B cell (primary cell): ENCODE results near the gene KIN. TPM values are rescaled to one million over a fixed set of nuclear protein-coding genes. Genes with fewer than 3 reads are reported as not detected.

Experiments
- ATAC-seq: fragments of 200-7000 bp; cut with Tn5 transposase; one replicate; pipeline ENCODE4 v1.10.0; 2021; ENCODE audit warnings: low read depth, mild to moderate bottlenecking, moderate number of reproducible peaks, moderate library complexity
- CTCF ChIA-PET: fragments of 350-600 bp; sonication (Branson Sonifier 250); formaldehyde crosslinking; loops from one replicate; lab custom pipeline; 2021; ENCODE audit warnings: antibody characterized with exemption, inconsistent platforms; lab: Charles Lee
- POLR2A ChIA-PET: fragments of 350-600 bp; sonication (Branson Sonifier 250); formaldehyde crosslinking; loops from one replicate; lab custom pipeline; 2021; ENCODE audit warnings: antibody characterized with exemption; lab: Charles Lee
- DNase-seq: peaks from one replicate; pipeline ENCODE4 v3.0.0; 2013
- H2AFZ ChIP-seq: 2 replicates; pipeline ENCODE4 v1.6.1; 2012; ENCODE audit warnings: mild to moderate bottlenecking, low read depth, low read length; ENCODE audit not compliant: insufficient read depth, poor library complexity, severe bottlenecking
- H3K27ac ChIP-seq, 2 donors: 1 replicate in 1 of 2; 2 replicates in 1 of 2; pipeline ENCODE4 v1.5.1; 2012 to 2013; ENCODE audit warnings: low read length in 2 of 2, mild to moderate bottlenecking in 2 of 2, moderate library complexity in 1 of 2
- H3K27me3 ChIP-seq, 4 experiments: fragments of 200-600 bp in 1 of 4; sonication (generic) in 1 of 4; replicated peaks in 1 of 4; 1 replicate in 2 of 4; 2 replicates in 2 of 4; pipeline versions ENCODE4 v1.6.1 to v1.7.0; 2013 to 2016; ENCODE audit warnings: low read length in 3 of 4, mild to moderate bottlenecking in 2 of 4, mixed read lengths in 1 of 4, moderate library complexity in 1 of 4; ENCODE audit not compliant: insufficient read depth in 4 of 4, control insufficient read depth in 3 of 4; ENCODE audit errors: control extremely low read depth in 1 of 4
- H3K36me3 ChIP-seq, 2 experiments: replicated peaks in 1 of 2; 1 replicate in 1 of 2; 2 replicates in 1 of 2; pipeline versions ENCODE4 v1.6.1 to v1.7.1; 2013; ENCODE audit warnings: low read length in 1 of 2; ENCODE audit not compliant: insufficient read depth in 2 of 2, control insufficient read depth in 1 of 2; ENCODE audit errors: control extremely low read depth in 1 of 2, extremely low read depth in 1 of 2
- H3K4me1 ChIP-seq, 2 donors: fragments of 200-600 bp in 1 of 2; sonication (generic) in 1 of 2; 1 replicate in 1 of 2; 2 replicates in 1 of 2; pipeline versions ENCODE4 v1.5.1 to v1.6.1; 2013 to 2017; ENCODE audit warnings: low read length in 2 of 2; ENCODE audit not compliant: control insufficient read depth in 2 of 2, insufficient read depth in 2 of 2
- H3K4me2 ChIP-seq: replicated peaks from 2 replicates; pipeline ENCODE3; 2012; ENCODE audit warnings: mild to moderate bottlenecking, low read depth, low read length; ENCODE audit not compliant: poor library complexity, severe bottlenecking
- H3K4me3 ChIP-seq, 5 experiments: fragments of 200-600 bp in 1 of 5; sonication (generic) in 1 of 5; 1 replicate in 3 of 5; 2 replicates in 2 of 5; pipeline versions ENCODE4 v1.5.1 to v1.7.0; 2011 to 2016; ENCODE audit warnings: low read length in 4 of 5, mild to moderate bottlenecking in 4 of 5, low read depth in 2 of 5, control low read depth in 1 of 5, moderate library complexity in 1 of 5; ENCODE audit not compliant: insufficient read depth in 1 of 5; ENCODE audit errors: control extremely low read depth in 1 of 5, extremely low read depth in 1 of 5
- H3K79me2 ChIP-seq: fragments of 200-600 bp; sonication (generic); one replicate; pipeline ENCODE4 v1.6.0; 2016; ENCODE audit warnings: low read length; ENCODE audit not compliant: control insufficient read depth, insufficient read depth
- H3K9ac ChIP-seq: fragments of 200-600 bp; sonication (generic); 2 replicates; pipeline ENCODE4 v1.6.1; 2017; ENCODE audit warnings: mild to moderate bottlenecking, low read length, moderate library complexity
- H3K9me3 ChIP-seq, 3 donors: one replicate each; pipeline versions ENCODE4 v1.6.1 to v1.7.1; 2013; ENCODE audit warnings: low read length in 2 of 3; ENCODE audit not compliant: control insufficient read depth in 2 of 3, insufficient read depth in 1 of 3; ENCODE audit errors: control extremely low read depth in 1 of 3
- H4K20me1 ChIP-seq: 2 replicates; pipeline ENCODE4 v1.6.0; 2012; ENCODE audit warnings: mild to moderate bottlenecking, low read length; ENCODE audit not compliant: insufficient read depth, control insufficient read depth, poor library complexity, severe bottlenecking
- H3K27ac Mint-ChIP-seq: one replicate; pipeline ENCODE4 v1.8.0; 2021; ENCODE audit warnings: mixed read lengths
- H3K27me3 Mint-ChIP-seq: one replicate; pipeline ENCODE4 v1.8.0; 2021; ENCODE audit warnings: mixed read lengths
- H3K4me1 Mint-ChIP-seq: one replicate; pipeline ENCODE4 v1.8.0; 2021; ENCODE audit warnings: mixed read lengths
- H3K4me3 Mint-ChIP-seq: one replicate; pipeline ENCODE4 v1.8.0; 2021; ENCODE audit warnings: mixed read lengths
- H3K9me3 Mint-ChIP-seq: one replicate; pipeline ENCODE4 v1.8.0; 2022; ENCODE audit warnings: mixed read lengths; ENCODE audit not compliant: insufficient read depth
- EZH2 ChIP-seq: IDR thresholded peaks from 2 replicates; pipeline ENCODE4 v1.6.1; 2012; ENCODE audit warnings: borderline replicate concordance, low read depth, mild to moderate bottlenecking, moderate library complexity, low read length; ENCODE audit not compliant: insufficient read depth, poor library complexity, severe bottlenecking
- WGBS: methylation state at CpG from one replicate; pipeline ENCODE4 v1.1.5; 2013; ENCODE audit warnings: missing lambda C conversion rate; ENCODE audit not compliant: insufficient coverage; 5-methylcytosine and 5-hydroxymethylcytosine counted together
- intact Hi-C: fragments of 100-400 bp; cut with micrococcal nuclease; formaldehyde crosslinking; loops from one replicate; pipeline ENCODE4 v1.10.0; 2022
- polyA plus RNA-seq: library from polyadenylated mRNA; depleted of rRNA; stranded (reverse); fragments of >200 nt; gene quantifications from 2 replicates; pipeline ENCODE4 v1.2.3, GENCODE V29; 2012
- total RNA-seq, 2 donors: library from RNA; stranded (reverse); fragments of 120-200 nt in 1 of 2; gene quantifications; 1 replicate in 1 of 2; 2 replicates in 1 of 2; pipeline versions ENCODE4 v1.2.3 to v1.2.4, GENCODE V29; 2013 to 2022
- TF ChIP-seq, protein P1 (sequence below): fragments of 200-600 bp; IDR thresholded peaks from one replicate; pipeline ENCODE4 v1.8.0; 2022; ENCODE audit warnings: antibody characterized with exemption, mild to moderate bottlenecking

Gene KIN
- total and polyA plus RNA-seq, 2 donors (not counting 1 experiment from before 2014, with no cell fraction given) = 3.4 to 16.5 TPM

DNA sequence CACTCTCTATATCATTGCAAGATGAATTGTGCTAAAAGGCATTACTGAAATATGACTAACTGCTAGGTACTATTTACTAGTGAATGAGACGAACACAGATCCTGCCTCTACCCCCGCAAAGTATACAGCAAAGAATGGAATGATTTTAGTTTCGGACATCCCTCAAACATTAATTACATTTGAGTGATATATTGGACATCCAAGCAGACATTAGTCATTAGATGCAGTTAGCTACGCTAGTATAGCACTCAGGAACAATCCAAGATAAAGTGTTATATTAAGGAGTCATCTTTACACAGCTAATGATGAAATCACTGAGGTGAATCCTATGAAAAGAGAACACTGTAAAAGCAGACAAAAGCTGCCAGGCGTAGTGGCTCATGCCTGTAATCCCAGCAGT, 23.2 kb upstream of the KIN start:
- Histone ChIP-seq H3K4me2 (no peak overlapping the region), H3K4me1 (no peaks in the 10 kb centered on the region), H3K9me3 (no peaks in the 10 kb centered on the region), H3K27ac (no peak overlapping the region), H3K36me3 (peaks cover 4 to 14% of the 10 kb centered on the region in 2 experiments), H2AFZ (no peak overlapping the region), H3K27me3 (peaks cover 0 to 16% (median 1%) of the 10 kb centered on the region in 4 experiments), H4K20me1 (no peaks in the 10 kb centered on the region), H3K9ac (no peak overlapping the region), H3K4me3 (no peak overlapping the region), H3K79me2 (no peaks in the 10 kb centered on the region)
- Mint-ChIP-seq H3K4me3 (no peak overlapping the region), H3K27me3 (peaks cover 12% of the 10 kb centered on the region), H3K4me1 (no peaks in the 10 kb centered on the region), H3K9me3 (no peaks in the 10 kb centered on the region), H3K27ac (no peak overlapping the region)
- no peak for ATAC-seq
- intact Hi-C loops = no loop called here
- WGBS = 92% methylated on average over 1 of the region's 5 CpGs
- TF ChIP-seq, protein P1, sequence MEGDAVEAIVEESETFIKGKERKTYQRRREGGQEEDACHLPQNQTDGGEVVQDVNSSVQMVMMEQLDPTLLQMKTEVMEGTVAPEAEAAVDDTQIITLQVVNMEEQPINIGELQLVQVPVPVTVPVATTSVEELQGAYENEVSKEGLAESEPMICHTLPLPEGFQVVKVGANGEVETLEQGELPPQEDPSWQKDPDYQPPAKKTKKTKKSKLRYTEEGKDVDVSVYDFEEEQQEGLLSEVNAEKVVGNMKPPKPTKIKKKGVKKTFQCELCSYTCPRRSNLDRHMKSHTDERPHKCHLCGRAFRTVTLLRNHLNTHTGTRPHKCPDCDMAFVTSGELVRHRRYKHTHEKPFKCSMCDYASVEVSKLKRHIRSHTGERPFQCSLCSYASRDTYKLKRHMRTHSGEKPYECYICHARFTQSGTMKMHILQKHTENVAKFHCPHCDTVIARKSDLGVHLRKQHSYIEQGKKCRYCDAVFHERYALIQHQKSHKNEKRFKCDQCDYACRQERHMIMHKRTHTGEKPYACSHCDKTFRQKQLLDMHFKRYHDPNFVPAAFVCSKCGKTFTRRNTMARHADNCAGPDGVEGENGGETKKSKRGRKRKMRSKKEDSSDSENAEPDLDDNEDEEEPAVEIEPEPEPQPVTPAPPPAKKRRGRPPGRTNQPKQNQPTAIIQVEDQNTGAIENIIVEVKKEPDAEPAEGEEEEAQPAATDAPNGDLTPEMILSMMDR = no peak
- no peak for TF ChIP-seq EZH2
- no peak for DNase-seq
- POLR2A ChIA-PET = no interaction called here
- CTCF ChIA-PET = no interaction called here

DNA sequence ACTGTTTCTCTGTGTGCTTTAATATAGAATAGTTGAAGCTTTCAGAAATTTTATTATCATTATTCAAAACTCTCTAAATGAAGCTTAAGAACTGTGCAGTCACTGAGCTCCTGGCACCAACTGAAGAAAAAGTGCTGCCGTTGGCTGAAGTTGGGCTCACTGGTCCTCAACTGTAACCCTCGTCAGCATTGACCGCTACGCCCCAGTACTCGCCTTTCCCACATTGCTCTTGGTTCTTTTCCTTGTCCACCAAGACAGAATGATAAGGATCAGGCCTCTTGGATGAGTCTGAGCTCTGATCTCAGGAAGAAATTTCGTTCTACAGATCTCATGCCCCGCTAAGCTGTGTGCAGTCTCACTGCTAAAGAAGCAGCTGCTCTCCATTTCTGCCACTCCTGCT, 22.6 kb upstream of the KIN start:
- ChIA-PET CTCF (no interaction called here), POLR2A (no interaction called here)
- Mint-ChIP-seq H3K4me1 (no peaks in the 10 kb centered on the region), H3K27me3 (peaks cover 10% of the 10 kb centered on the region), H3K9me3 (no peaks in the 10 kb centered on the region), H3K27ac (no peak overlapping the region), H3K4me3 (no peak overlapping the region)
- DNase-seq (no peak), ATAC-seq (no peak)
- peaks cover 4 to 15% of the 10 kb centered on the region in 2 experiments for H3K36me3 ChIP-seq
- 87% methylated on average over 7 of the region's 7 CpGs for WGBS
- peaks cover 0 to 12% (median 1%) of the 10 kb centered on the region in 4 experiments for H3K27me3 ChIP-seq
- no peaks in the 10 kb centered on the region for H3K9me3 ChIP-seq
- intact Hi-C loops = no loop called here
- H3K79me2 ChIP-seq = no peaks in the 10 kb centered on the region
- H3K4me3 ChIP-seq = no peak overlapping the region
- no peak overlapping the region for H3K27ac ChIP-seq
- no peak overlapping the region for H2AFZ ChIP-seq
- H3K4me1 ChIP-seq = no peaks in the 10 kb centered on the region
- no peak for TF ChIP-seq EZH2
- TF ChIP-seq, protein P1 = no peak
- no peaks in the 10 kb centered on the region for H4K20me1 ChIP-seq
- H3K9ac ChIP-seq = no peak overlapping the region
- no peak overlapping the region for H3K4me2 ChIP-seq
